Stomach (tissue), 9 donors: Measurements from ENCODE around the gene CLVS2. TPM values are rescaled to one million over a fixed set of nuclear protein-coding genes. Genes with fewer than 3 reads are reported as not detected.

Experiments used
- DNase-seq, 2 donors: peaks; one replicate each; pipeline versions ENCODE4 v3.0.0 to v3.0.0-alpha.2; 2013 to 2019
- H3K27ac ChIP-seq, 5 donors: fragments of 200-600 bp in 4 of 5; sonication (generic) in 4 of 5; one replicate each; pipeline ENCODE4 v1.5.1; 2013 to 2019; ENCODE audit warnings: mild to moderate bottlenecking in 1 of 5, moderate library complexity in 1 of 5
- H3K27me3 ChIP-seq, 3 donors: fragments of 200-600 bp; sonication (generic); one replicate each; pipeline ENCODE4 v1.5.1; 2017 to 2019; ENCODE audit warnings: mixed run types in 1 of 3
- H3K36me3 ChIP-seq, 4 donors: fragments of 200-600 bp; sonication (generic); 1 replicate in 3 of 4; 2 replicates in 1 of 4; pipeline ENCODE4 v1.5.1; 2016 to 2019
- H3K4me1 ChIP-seq, 4 donors: fragments of 200-600 bp; sonication (generic); one replicate each; pipeline ENCODE4 v1.5.1; 2016 to 2019
- H3K4me3 ChIP-seq, 4 donors: fragments of 200-600 bp; sonication (generic) in 3 of 4; one replicate each; pipeline ENCODE4 v1.5.1; 2016 to 2019; ENCODE audit warnings: mild to moderate bottlenecking in 1 of 4
- H3K9me3 ChIP-seq, 4 donors: fragments of 200-600 bp; sonication (generic); one replicate each; pipeline ENCODE4 v1.5.1; 2016 to 2019
- EP300 ChIP-seq: sonication (generic); formaldehyde crosslinking; IDR thresholded peaks from one replicate; pipeline ENCODE4 v1.6.1; 2017; ENCODE audit warnings: antibody characterized with exemption
- POLR2A ChIP-seq, 4 donors: fragments of 450-650 bp; IDR thresholded peaks; one replicate each; pipeline ENCODE4 v1.6.1; 2016; ENCODE audit warnings: antibody characterized with exemption in 4 of 4, control low read depth in 2 of 4, mild to moderate bottlenecking in 1 of 4, moderate library complexity in 1 of 4
- POLR2AphosphoS5 ChIP-seq, 3 donors: sonication (generic); formaldehyde crosslinking; IDR thresholded peaks; one replicate each; pipeline ENCODE4 v1.6.1; 2016; ENCODE audit warnings: antibody characterized with exemption in 3 of 3
- WGBS, 5 donors: extraction: QIAGEN DNeasy Blood & Tissue Kit in 3 of 5; methylation state at CpG; one replicate each; pipeline versions ENCODE4 v1.1.5 to v1.1.7; 2013 to 2018; 5-methylcytosine and 5-hydroxymethylcytosine counted together
- intact Hi-C: fragments of 100-400 bp; cut with DNase I; formaldehyde crosslinking; loops from one replicate; pipeline ENCODE4 v1.15.1; 2023; ENCODE audit warnings: low total_unique reads
- polyA plus RNA-seq, 3 donors: library from polyadenylated mRNA; stranded (reverse); fragments of 200-250 nt; gene quantifications; one replicate each; pipeline ENCODE4 v1.2.3, GENCODE V29; 2013
- total RNA-seq, 5 donors: library from RNA; depleted of rRNA; stranded (reverse); fragments of >200 nt; gene quantifications; one replicate each; pipeline versions ENCODE4 v1.1.0 to v1.2.3, GENCODE V29; 2014 to 2016
- TF ChIP-seq, protein P1 (sequence below), 7 experiments: fragments of 450-650 bp in 4 of 7; fragments of 200-600 bp in 3 of 7; sonication (generic) in 3 of 7; IDR thresholded peaks; one replicate each; pipeline ENCODE4 v1.5.1; 2016 to 2019; ENCODE audit warnings: antibody characterized with exemption in 7 of 7, control low read depth in 2 of 7, mild to moderate bottlenecking in 1 of 7
- donor health status: healthy with polysubstance abuse.
- donor health status: Bipolar disorder and iron deficiency.
- donor health status: healthy.

The CLVS2 gene
- total and polyA plus RNA-seq, 8 donors, result 0.03 to 59.8 (median 0.92) TPM; not detected in 5

DNA sequence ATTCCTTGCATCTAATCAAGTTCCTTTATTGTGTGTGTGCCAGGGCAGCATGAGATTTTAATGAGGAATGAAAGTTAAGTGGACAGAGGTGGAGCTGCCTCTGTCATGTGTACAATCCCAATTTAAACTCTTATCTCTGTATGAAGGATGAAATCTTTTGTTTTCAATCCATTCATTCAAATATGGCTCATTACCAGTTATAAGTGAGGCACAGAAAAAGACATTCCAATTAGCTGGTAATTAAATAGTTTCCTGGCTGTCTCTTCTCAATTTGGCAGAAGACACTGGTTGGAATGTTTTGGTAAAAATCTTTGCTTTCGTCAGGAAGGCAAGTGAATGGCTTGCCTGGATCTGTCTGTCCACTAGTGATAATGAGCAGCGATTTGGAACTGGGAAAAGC lies 46.4 kb downstream of the CLVS2 start:
- WGBS, 5 donors, result 59 to 78% (median 66%) methylated on average over 2 of the region's 2 CpGs
- Histone ChIP-seq H3K36me3 (no peaks in the 10 kb centered on the region), H3K27me3 (no peaks in the 10 kb centered on the region), H3K27ac (no peak overlapping the region), H3K9me3 (no peaks in the 10 kb centered on the region), H3K4me3 (no peak overlapping the region), H3K4me1 (no peaks in the 10 kb centered on the region)
- intact Hi-C loops, result no loop called here
- no peak for DNase-seq
- TF ChIP-seq, protein P1, sequence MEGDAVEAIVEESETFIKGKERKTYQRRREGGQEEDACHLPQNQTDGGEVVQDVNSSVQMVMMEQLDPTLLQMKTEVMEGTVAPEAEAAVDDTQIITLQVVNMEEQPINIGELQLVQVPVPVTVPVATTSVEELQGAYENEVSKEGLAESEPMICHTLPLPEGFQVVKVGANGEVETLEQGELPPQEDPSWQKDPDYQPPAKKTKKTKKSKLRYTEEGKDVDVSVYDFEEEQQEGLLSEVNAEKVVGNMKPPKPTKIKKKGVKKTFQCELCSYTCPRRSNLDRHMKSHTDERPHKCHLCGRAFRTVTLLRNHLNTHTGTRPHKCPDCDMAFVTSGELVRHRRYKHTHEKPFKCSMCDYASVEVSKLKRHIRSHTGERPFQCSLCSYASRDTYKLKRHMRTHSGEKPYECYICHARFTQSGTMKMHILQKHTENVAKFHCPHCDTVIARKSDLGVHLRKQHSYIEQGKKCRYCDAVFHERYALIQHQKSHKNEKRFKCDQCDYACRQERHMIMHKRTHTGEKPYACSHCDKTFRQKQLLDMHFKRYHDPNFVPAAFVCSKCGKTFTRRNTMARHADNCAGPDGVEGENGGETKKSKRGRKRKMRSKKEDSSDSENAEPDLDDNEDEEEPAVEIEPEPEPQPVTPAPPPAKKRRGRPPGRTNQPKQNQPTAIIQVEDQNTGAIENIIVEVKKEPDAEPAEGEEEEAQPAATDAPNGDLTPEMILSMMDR (IDR thresholded peaks at IDR 0.05), result no peak
- TF ChIP-seq EP300 (no peak), POLR2A (IDR thresholded peaks at IDR 0.05) (no peak), POLR2AphosphoS5 (IDR thresholded peaks at IDR 0.05) (no peak)

DNA sequence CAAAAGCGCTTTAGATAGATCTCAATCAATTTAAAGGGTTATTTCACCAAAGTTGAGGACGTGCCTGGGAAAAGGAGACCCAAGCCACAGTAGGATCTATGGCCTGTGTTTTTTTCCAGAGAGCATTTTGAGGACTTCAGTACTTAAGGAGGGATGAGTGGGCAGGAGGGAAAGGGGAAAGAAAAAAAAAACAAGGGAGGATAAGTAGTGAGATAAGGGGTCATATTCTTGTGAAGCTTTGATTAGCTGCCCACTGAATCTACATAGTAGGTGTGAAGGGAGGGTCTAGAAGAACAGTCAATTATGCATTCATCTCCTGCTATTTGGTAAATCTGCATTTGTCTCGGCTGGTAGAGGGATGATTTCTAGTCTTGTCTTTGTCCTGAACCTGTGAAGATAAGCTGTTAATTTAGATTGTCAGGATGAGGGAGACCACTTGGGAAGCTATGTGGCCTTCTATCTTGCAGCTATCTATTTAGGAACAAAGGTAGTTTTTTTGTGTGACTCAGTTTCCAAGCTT lies 48.4 kb downstream of the CLVS2 start:
- H3K4me1 ChIP-seq, result no peaks in the 10 kb centered on the region
- TF ChIP-seq, protein P1 (IDR thresholded peaks at IDR 0.05), result no peak
- no peak for TF ChIP-seq EP300
- TF ChIP-seq POLR2A (IDR thresholded peaks at IDR 0.05), result no peak
- TF ChIP-seq POLR2AphosphoS5 (IDR thresholded peaks at IDR 0.05), result no peak
- no peaks in the 10 kb centered on the region for H3K36me3 ChIP-seq
- no peak overlapping the region for H3K4me3 ChIP-seq
- no peaks in the 10 kb centered on the region for H3K27me3 ChIP-seq
- no peak for DNase-seq
- intact Hi-C loops, result no loop called here
- WGBS, 5 donors, result 70 to 89% (median 79%) methylated on average over 3 of the region's 3 CpGs
- no peaks in the 10 kb centered on the region for H3K9me3 ChIP-seq
- H3K27ac ChIP-seq, result no peak overlapping the region

DNA sequence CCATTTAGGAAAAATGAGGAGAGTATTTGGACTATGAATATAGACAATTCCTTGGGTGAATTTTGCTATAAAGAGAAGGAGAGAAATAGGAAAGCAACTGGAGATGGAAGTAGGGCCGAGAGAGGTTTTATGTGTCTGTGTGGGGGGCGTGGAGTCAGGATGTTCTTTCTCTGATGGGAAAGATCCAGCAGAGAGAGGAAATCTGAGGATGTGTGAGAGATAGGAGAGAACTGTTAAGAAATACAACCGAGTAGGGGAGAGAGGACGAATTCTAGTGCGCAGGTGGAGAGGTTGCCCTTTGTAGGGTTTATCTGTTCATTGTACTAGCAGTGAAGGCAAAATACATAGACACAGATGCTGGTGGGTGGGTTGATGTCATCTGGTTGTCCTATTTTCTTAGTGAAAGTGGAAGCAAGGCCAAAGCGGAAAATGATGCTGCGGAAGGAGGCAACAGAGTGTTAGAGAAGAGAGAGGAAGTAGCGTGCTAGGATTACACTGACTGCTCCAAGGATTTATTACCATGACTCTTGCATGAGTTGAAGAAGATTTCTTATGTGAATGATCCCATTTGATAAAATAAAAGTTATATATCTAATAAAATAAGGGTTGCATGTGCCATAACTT lies 57.7 kb downstream of the CLVS2 start:
- no peak overlapping the region for H3K27ac ChIP-seq
- no peaks in the 10 kb centered on the region for H3K27me3 ChIP-seq
- no peak for DNase-seq
- no peak for TF ChIP-seq POLR2A (IDR thresholded peaks at IDR 0.05)
- TF ChIP-seq, protein P1 (IDR thresholded peaks at IDR 0.05), result no peak
- no peak for TF ChIP-seq POLR2AphosphoS5 (IDR thresholded peaks at IDR 0.05)
- TF ChIP-seq EP300, result no peak
- intact Hi-C loops, result no loop called here
- no peaks in the 10 kb centered on the region for H3K4me1 ChIP-seq
- no peak overlapping the region for H3K4me3 ChIP-seq
- H3K9me3 ChIP-seq, result no peaks in the 10 kb centered on the region
- H3K36me3 ChIP-seq, result no peaks in the 10 kb centered on the region
- WGBS, 5 donors, result 76 to 88% (median 84%) methylated on average over 8 of the region's 8 CpGs

DNA sequence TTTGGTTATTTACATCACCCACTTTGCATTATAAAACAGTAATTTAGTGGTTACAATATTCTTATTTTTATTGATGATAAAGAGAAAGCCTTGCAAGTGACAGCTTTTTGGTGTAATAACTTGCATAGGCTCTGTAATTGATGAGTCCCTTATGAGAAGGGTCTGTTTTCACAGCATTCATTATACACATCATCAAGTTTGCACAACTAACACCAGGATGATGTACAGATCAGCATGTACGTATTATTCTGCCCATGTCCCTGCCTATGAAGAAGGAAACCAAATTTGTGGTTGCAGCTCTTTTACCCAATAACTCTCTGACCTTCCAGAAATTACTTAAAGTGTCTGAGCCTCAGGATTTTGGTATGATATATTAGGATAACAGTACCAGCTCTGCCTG lies 59.2 kb downstream of the CLVS2 start:
- Histone ChIP-seq H3K27ac (no peak overlapping the region), H3K36me3 (no peaks in the 10 kb centered on the region), H3K4me3 (no peak overlapping the region), H3K4me1 (no peaks in the 10 kb centered on the region), H3K9me3 (no peaks in the 10 kb centered on the region), H3K27me3 (no peaks in the 10 kb centered on the region)
- no peak for DNase-seq
- TF ChIP-seq, protein P1 (IDR thresholded peaks at IDR 0.05), result no peak
- TF ChIP-seq EP300, result no peak
- no peak for TF ChIP-seq POLR2AphosphoS5 (IDR thresholded peaks at IDR 0.05)
- no peak for TF ChIP-seq POLR2A (IDR thresholded peaks at IDR 0.05)
- intact Hi-C loops, result no loop called here
- 78 to 83% (median 79%) methylated on average over 1 of the region's 1 CpG for WGBS, 5 donors
